Measurements from ENCODE around the gene TICRR.

The TICRR gene

GRCh38 chr15:89669941-89670340 lies 94.7 kb downstream of the TICRR start:
- intact Hi-C loops (cut with DNase I; ENCODE audit: low total_unique reads), result no loop called here
- TF ChIP-seq CTCF (IDR thresholded peaks at IDR 0.05), result no peak
- no peak for DNase-seq

GRCh38 chr15:89670971-89671560 lies 95.8 kb downstream of the TICRR start:
- H3K4me1 ChIP-seq, result peaks cover 0 to 29% (median 25%) of the 10 kb centered on the region in 4 donors
- no peaks in the 10 kb centered on the region for H3K36me3 ChIP-seq
- no peak overlapping the region for H3K4me3 ChIP-seq
- peak overlapping the region; percentile 78 to 81 for H3K27ac ChIP-seq
- no peak for DNase-seq
- intact Hi-C loops (cut with DNase I; ENCODE audit: low total_unique reads), result no loop called here
- TF ChIP-seq CTCF (IDR thresholded peaks at IDR 0.05), result no peak
- H3K27me3 ChIP-seq, result no peaks in the 10 kb centered on the region
- H3K9me3 ChIP-seq, result no peaks in the 10 kb centered on the region

More at GRCh38 chr15:89669941-89670340, 94.7 kb downstream of the TICRR start:
- Histone ChIP-seq H3K27ac (no peak overlapping the region), H3K4me1 (peaks cover 0 to 39% (median 30%) of the 10 kb centered on the region in 4 donors), H3K36me3 (no peaks in the 10 kb centered on the region), H3K27me3 (no peaks in the 10 kb centered on the region), H3K4me3 (no peak overlapping the region), H3K9me3 (no peaks in the 10 kb centered on the region)

- TF ChIP-seq CTCF (IDR thresholded peaks at IDR 0.05), result no peak
- no peaks in the 10 kb centered on the region for H3K9me3 ChIP-seq
- H3K4me1 ChIP-seq, result peaks cover 0 to 25% (median 23%) of the 10 kb centered on the region in 4 donors
- no peaks in the 10 kb centered on the region for H3K36me3 ChIP-seq
- peak overlapping the region; percentile 78 to 81 for H3K27ac ChIP-seq
- no peaks in the 10 kb centered on the region for H3K27me3 ChIP-seq
- DNase-seq, result no peak
- H3K4me3 ChIP-seq, result no peak overlapping the region
- intact Hi-C loops (cut with DNase I; ENCODE audit: low total_unique reads), result no loop called here
These were observed 96.4 kb downstream of the TICRR start for GRCh38 chr15:89671687-89672086.

GRCh38 chr15:89672221-89673164 lies 97.2 kb downstream of the TICRR start:
- Histone ChIP-seq H3K9me3 (no peaks in the 10 kb centered on the region), H3K4me3 (no peak overlapping the region), H3K4me1 (peaks cover 0 to 25% (median 23%) of the 10 kb centered on the region in 4 donors), H3K36me3 (no peaks in the 10 kb centered on the region), H3K27ac (peak overlapping the region; percentile 78 to 81), H3K27me3 (no peaks in the 10 kb centered on the region)
- peak in 1 of 2 donors; percentile 74 for DNase-seq
- TF ChIP-seq CTCF (IDR thresholded peaks at IDR 0.05), result no peak
- intact Hi-C loops (cut with DNase I; ENCODE audit: low total_unique reads), result no loop called here

GRCh38 chr15:89673165-89673512 lies 97.9 kb downstream of the TICRR start:
- H3K36me3 ChIP-seq, result no peaks in the 10 kb centered on the region
- H3K9me3 ChIP-seq, result no peaks in the 10 kb centered on the region
- peaks cover 0 to 25% (median 23%) of the 10 kb centered on the region in 4 donors for H3K4me1 ChIP-seq
- H3K27me3 ChIP-seq, result no peaks in the 10 kb centered on the region
- no peak for DNase-seq
- peak overlapping the region; percentile 78 to 81 for H3K27ac ChIP-seq
- TF ChIP-seq CTCF (IDR thresholded peaks at IDR 0.05), result no peak
- intact Hi-C loops (cut with DNase I; ENCODE audit: low total_unique reads), result no loop called here
- no peak overlapping the region for H3K4me3 ChIP-seq
